ENCODE measurements around the gene PPARD.
A peak's percentile ranks its signal among the peaks of the same experiment; 100 is the strongest.
"Not testable (repeated sequence)": the region's sequence is repeated elsewhere in the genome, so short reads cannot be mapped to it uniquely, and the experiment has no call there.

The PPARD gene

GRCh38 chr6:35312807-35313206, 29.6 kb upstream of the PPARD start:
- no peak for DNase-seq

- no peak for DNase-seq
Measured at GRCh38 chr6:35317483-35318195, 24.7 kb upstream of the PPARD start.

- DNase-seq, result no peak
Measured at GRCh38 chr6:35318196-35319171, 23.9 kb upstream of the PPARD start.

- DNase-seq, result no peak
Measured at GRCh38 chr6:35319346-35320030, 22.9 kb upstream of the PPARD start.

- no peak for DNase-seq
Measured at GRCh38 chr6:35320031-35320410, 22.3 kb upstream of the PPARD start.

- DNase-seq, result no peak
Measured at GRCh38 chr6:35321091-35321490, 21.3 kb upstream of the PPARD start.

GRCh38 chr6:35327349-35328027, 14.9 kb upstream of the PPARD start:
- peak; percentile 75 for DNase-seq

DNA sequence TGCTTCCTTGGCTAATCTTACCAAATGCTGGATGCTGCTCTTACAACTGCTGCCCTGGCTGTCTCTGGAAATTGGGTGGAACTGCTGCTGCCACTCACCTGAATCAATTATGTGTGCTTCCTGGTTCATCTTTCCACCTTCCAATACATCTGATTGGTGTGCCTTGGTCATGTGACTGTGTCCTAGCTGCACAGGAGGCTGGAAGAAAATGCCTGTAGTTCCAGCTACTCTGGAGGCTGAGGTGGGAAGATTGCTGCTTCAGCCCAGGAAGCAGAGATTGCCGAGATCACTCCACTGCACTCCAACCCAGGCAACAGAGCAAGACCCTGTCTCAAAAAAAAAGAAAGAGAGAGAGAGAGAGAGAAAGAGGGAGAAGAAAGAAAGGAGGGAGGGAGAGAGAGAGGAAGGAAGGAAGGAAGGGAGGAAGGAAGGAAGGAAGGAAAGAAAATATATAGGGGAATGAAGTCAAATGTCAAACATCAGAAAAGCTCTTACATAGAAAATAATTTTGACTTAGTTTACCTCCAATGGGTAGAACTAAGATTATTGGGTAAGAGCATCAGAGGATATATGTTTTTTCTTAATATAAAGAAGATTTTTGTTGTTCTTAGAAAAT, 14.1 kb upstream of the PPARD start:
- no peak for DNase-seq

DNA sequence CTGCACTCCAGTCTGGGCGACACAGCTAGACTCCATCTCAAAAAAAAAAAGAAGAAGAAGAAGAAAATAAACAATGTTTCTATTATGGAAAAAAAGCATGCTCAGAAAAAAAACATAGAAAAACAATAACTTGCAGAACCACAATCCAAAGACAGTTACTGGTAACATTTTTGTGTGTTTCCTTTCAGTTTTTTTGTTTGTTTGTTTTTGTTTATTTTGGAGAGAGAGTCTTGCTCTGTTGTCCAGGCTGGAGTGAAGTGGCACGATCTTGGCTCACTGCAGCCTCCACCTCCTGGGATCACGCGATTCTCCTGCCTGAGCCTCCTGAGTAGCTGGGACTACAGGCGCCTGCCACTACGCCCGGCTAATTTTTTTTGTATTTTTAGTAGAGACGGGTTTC, 13.4 kb upstream of the PPARD start:
- not testable (repeated sequence) for DNase-seq

DNA sequence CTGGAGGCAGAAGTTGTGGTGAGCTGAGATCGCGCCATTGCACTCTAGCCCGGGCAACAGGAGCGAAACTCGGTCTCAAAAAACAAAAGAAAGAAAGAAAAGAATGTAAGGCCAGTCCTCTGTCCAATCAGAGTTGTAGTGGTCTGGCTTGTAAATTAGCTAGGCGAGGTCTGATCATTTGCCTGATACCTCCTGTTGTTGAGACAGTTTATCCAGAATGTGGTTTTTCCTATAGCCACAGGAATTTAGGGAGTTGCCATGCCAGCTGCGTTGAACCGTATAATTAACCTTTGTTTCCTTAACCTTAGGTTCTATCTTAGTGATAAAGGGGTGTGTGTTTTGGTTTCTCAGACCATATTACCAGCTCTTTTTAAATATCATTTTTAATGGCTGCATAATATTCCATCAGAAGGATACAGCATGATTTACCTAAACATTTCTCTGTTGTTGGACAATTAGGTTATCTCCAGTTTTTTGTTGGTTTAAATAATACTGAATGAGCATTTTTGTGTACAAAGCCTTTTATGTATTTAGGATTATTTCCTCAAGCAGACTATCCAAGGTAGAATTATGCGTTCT, 11.7 kb upstream of the PPARD start:
- DNase-seq, result no peak

GRCh38 chr6:35332074-35332887, 10.1 kb upstream of the PPARD start:
- peak; percentile 49 for DNase-seq

DNA sequence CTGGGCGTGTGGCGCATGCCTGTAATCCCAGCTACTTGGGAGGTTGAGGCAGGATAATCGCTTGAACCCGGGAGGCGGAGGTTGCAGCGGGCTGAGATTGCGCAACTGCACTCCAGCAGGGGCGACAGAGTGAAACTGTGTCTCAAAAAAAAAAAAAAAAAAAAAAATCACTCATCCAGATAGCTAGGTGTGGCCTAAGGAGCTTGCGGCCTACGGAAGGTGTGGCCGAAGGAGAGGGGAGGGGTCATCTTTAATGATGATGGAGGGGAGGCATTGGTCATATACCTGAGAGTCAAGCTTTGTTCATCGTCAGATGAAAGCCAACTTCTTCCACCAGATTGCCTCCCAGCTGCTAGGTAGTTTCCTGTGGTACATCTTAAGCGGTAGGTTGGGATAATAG, 801 bp upstream of the PPARD start:
- no peak for DNase-seq

DNA sequence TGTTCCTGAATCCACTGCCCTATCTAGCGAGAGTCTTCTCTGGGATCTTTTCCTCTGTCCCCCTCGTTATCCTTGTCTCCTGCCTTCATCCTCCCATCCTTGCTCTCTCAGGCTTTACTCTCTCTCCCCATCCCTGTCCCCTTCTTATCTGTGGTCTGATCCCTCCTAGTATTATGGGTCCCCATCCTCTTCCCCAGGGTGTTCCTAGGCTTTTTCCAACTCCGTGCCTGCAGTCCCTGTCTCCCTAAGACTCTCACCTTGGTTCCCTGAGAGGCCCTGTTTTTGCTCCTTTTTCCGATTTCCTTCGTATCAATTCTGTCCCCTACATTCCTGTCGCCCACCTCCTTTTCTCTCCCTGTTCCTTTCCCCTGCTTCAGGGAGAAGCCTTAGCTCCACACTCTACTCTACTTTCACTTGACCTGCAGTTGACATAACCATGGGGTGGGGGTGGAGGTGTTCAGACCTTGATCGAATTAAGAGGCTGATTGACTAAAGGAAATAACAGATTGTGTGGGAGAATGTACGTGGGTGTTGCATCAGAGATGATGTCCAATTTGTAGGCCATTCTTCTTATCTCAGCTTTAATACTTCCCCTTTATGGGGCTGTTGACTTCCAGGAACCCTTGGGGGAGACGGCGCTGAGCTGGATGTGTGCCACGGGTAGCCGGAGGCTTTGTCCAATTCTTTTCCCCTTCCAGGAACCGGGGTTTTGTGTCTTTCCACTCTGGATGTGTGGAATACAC, 905 bp downstream of the PPARD start:
- no peak for DNase-seq

DNA sequence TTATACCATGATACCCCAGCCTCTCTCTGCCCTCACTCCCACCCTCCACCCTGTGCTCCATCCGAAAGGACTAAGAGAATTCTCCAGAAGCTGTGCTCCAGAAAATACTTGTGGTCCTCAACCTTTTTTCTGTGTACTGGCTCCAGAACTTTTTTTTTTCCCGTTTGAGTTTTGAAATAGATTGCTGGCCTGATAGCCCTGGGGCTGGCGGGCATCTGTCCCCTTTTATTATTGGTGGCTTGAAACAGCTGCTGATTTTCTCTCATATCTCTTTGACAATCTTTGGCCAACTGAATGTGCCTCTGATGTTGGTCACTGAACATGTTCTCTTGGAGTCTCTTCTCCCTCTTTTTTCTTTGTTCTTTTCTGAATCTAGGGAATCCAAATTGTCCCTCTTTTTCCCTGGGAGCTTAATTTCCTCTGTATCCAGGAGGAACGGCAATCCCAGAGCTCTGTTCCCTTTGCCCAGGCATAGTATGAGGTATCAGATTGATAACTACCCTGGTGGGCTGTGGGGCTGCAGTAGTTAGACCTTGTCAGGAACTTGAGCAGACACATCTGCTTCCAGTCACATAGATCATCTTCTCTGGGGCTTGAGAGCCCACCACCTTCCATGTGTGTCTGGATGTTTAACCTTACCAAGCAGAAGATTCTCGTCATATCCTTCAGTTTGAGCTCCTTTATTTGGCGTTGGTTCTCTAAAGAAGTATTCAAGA, 1.6 kb downstream of the PPARD start:
- no peak for DNase-seq

GRCh38 chr6:35351422-35351821, 9.1 kb downstream of the PPARD start:
- no peak for DNase-seq

GRCh38 chr6:35352735-35353134, 10.4 kb downstream of the PPARD start:
- no peak for DNase-seq

DNA sequence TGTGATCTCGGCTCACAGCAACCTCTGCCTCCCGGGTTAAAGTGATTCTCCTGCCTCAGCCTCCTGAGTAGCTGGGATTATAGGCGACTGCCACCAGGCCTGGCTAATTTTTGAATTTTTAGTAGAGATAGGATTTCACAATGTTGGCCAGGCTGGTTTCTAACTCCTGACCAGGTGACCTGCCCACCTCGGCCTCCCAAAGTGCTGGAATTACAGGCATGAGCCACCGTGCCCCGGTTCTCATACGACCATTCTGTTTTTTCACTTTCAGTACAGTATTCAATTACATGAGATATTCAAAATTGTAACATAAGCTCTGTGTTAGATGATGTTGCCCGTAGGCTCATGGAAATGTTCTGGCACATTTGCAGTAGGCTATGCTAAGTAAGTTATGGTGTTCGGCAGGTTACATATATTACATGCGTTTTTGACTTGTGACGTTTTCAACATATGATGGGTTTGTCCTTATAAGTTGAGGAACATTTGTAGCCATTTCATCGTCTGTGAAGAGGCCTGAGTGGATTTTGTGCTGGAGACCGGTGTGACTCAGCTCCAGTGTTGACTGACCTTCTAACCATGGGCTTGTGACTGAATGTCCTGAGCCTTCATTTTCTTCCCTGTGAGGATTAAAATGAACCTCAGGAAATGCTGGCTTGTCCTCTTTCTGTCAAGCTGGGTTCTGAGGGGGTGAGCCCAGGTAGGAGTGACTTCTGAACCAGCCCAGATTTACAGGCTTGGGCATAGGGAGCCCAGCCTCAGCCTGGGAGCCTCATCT, 12.2 kb downstream of the PPARD start:
- DNase-seq, result no peak

DNA sequence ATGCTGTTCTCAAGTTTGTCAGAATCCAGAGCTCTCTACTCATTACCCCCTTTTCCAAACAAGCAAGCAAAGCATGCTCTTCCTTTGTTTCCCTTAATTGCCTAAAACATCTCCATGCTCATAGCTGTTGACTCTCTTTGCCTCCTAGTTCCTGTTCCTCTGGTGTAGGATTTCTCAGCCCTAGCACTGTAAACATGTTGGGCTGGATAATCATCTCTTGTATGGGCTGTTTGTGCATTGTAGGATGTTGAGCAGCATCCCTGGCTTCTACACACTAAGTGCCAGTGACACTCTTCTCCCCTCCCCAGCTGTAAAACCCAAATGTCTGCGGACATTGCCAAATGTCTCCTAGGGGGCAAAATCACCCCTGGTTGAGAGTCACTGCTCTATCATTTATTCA, 14.0 kb downstream of the PPARD start:
- DNase-seq, result no peak

DNA sequence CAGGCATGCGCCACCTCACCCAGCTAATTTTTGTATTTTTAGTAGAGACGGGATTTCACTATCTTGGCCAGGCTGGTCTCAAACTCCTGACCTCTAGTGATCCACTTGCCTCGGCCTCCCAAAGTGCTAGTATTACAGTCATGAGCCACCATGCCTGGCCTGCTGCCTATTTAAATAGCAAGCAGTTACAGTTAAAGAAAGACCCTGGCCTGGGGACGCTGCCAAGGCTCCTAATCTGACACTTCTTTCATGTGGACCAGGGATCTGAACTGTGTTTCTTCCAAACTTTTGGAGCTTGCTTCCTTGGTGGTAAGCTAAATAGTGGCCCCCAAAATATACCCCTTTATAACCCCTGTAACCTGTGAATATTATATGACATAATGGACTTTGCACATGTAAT, 15.3 kb downstream of the PPARD start:
- DNase-seq, result no peak

Measured in stimulated activated CD4-positive, alpha-beta T cell treated with anti-CD3 and anti-CD28 coated beads, Interleukin-4, amount 100 ng/mL, for 1 hour (primary cell).